ENCODE results near the gene ADCYAP1. TPM values are rescaled to one million over a fixed set of nuclear protein-coding genes. Genes with fewer than 3 reads are reported as not detected.
"Not testable (repeated sequence)": the region's sequence is repeated elsewhere in the genome, so short reads cannot be mapped to it uniquely, and the experiment has no call there.

Gene ADCYAP1
- total RNA-seq, 1 experiment from 2014 or later = not detected

GRCh38 chr18:864872-865273 is 39.8 kb upstream of the ADCYAP1 start:
- no peaks in the 10 kb centered on the region for H3K4me1 ChIP-seq (ENCODE audit: control insufficient read depth, insufficient read depth, low read length)
- POLR2A ChIA-PET = no interaction called here
- CTCF ChIA-PET = interaction anchor here (0.7 kb wide), 3 partner anchors 26 to 1475 kb away, joined by 3 to 4 read pairs (median 4); no protein-coding TSS in a partner anchor
- intact Hi-C loops (cut with micrococcal nuclease; ENCODE audit: unreplicated experiment) = loop anchor here (2.0 to 10.0 kb wide), 4 partner anchors 92 to 1682 kb away; no protein-coding TSS in a partner anchor
- in situ Hi-C loops (cut with HindIII; ENCODE audit: low pct_unique_long_range_greater_than_20kb, low sequenced_read_pairs) = no loop called here
- no peaks in the 10 kb centered on the region for H3K36me3 ChIP-seq (ENCODE audit: control insufficient read depth, insufficient read depth, low read length)
- no peak overlapping the region for H3K4me3 ChIP-seq (ENCODE audit: low read depth in 2 of 2, low read length in 2 of 2)
- no peaks in the 10 kb centered on the region for H3K9me3 ChIP-seq (ENCODE audit: control insufficient read depth, insufficient read depth, low read depth, low read length)
- BruUV-seq (replicated peaks) = no TSS peak
- DNase-seq (ENCODE audit: low read depth, low spot score) (peak; percentile 60), ATAC-seq (peak; percentile 97)
- H3K27me3 ChIP-seq (ENCODE audit: control insufficient read depth, insufficient read depth, low read length) = peaks cover 6% of the 10 kb centered on the region
- H3K27ac ChIP-seq (ENCODE audit: low read length) = no peak overlapping the region
- TF ChIP-seq REST (IDR thresholded peaks at IDR 0.05; ENCODE audit: insufficient read depth in 1 of 2, low read depth in 2 of 2, low read length in 1 of 2) (no peak), CTCF (IDR thresholded peaks at IDR 0.05) (peak; percentile 100)

- Histone ChIP-seq H3K4me3 (ENCODE audit: low read depth in 2 of 2, low read length in 2 of 2) (no peak overlapping the region), H3K27me3 (ENCODE audit: control insufficient read depth, insufficient read depth, low read length) (peaks cover 6% of the 10 kb centered on the region), H3K36me3 (ENCODE audit: control insufficient read depth, insufficient read depth, low read length) (no peaks in the 10 kb centered on the region), H3K4me1 (ENCODE audit: control insufficient read depth, insufficient read depth, low read length) (no peaks in the 10 kb centered on the region), H3K27ac (ENCODE audit: low read length) (no peak overlapping the region), H3K9me3 (ENCODE audit: control insufficient read depth, insufficient read depth, low read depth, low read length) (no peaks in the 10 kb centered on the region)
- TF ChIP-seq SIN3A (IDR thresholded peaks at IDR 0.05; ENCODE audit: borderline replicate concordance, insufficient read depth, low read depth, low read length) (no peak), TCF7L2 (IDR thresholded peaks at IDR 0.05; ENCODE audit: low read depth, low read length) (no peak), POLR2AphosphoS5 (IDR thresholded peaks at IDR 0.05; ENCODE audit: low read depth, low read length) (no peak), REST (IDR thresholded peaks at IDR 0.05; ENCODE audit: insufficient read depth in 1 of 2, low read depth in 2 of 2, low read length in 1 of 2) (no peak), CTCF (IDR thresholded peaks at IDR 0.05) (no peak)
- DNase-seq (ENCODE audit: low read depth, low spot score) (no peak), ATAC-seq (no peak)
- ChIA-PET CTCF (no interaction called here), POLR2A (interaction anchor here (0.7 kb wide), 1 partner anchor 323 kb away, joined by 4 read pairs; no protein-coding TSS in a partner anchor)
- no TSS peak for BruUV-seq (replicated peaks)
- in situ Hi-C loops (cut with HindIII; ENCODE audit: low pct_unique_long_range_greater_than_20kb, low sequenced_read_pairs) = no loop called here
- intact Hi-C loops (cut with micrococcal nuclease; ENCODE audit: unreplicated experiment) = loop anchor here (5.0 to 10.0 kb wide), 3 partner anchors 90 to 1358 kb away; no protein-coding TSS in a partner anchor
Measured at GRCh38 chr18:867257-867656, 37.4 kb upstream of the ADCYAP1 start.

GRCh38 chr18:873426-873825 is 31.2 kb upstream of the ADCYAP1 start:
- H3K27me3 ChIP-seq (ENCODE audit: control insufficient read depth, insufficient read depth, low read length); H3K4me3 ChIP-seq (ENCODE audit: low read depth in 2 of 2, low read length in 2 of 2); ATAC-seq; H3K9me3 ChIP-seq (ENCODE audit: control insufficient read depth, insufficient read depth, low read depth, low read length); BruUV-seq (replicated peaks); in situ Hi-C loops (cut with HindIII; ENCODE audit: low pct_unique_long_range_greater_than_20kb, low sequenced_read_pairs); intact Hi-C loops (cut with micrococcal nuclease; ENCODE audit: unreplicated experiment); POLR2A ChIA-PET; DNase-seq (ENCODE audit: low read depth, low spot score); H3K4me1 ChIP-seq (ENCODE audit: control insufficient read depth, insufficient read depth, low read length); H3K27ac ChIP-seq (ENCODE audit: low read length); CTCF ChIA-PET; H3K36me3 ChIP-seq (ENCODE audit: control insufficient read depth, insufficient read depth, low read length): not testable (repeated sequence)
